ENCODE measurements around the gene KCTD2. TPM values are rescaled to one million over a fixed set of nuclear protein-coding genes. Genes with fewer than 3 reads are reported as not detected.

KCTD2 gene
- total RNA-seq, 1 donor from 2014 or later, result 17.1 TPM

DNA sequence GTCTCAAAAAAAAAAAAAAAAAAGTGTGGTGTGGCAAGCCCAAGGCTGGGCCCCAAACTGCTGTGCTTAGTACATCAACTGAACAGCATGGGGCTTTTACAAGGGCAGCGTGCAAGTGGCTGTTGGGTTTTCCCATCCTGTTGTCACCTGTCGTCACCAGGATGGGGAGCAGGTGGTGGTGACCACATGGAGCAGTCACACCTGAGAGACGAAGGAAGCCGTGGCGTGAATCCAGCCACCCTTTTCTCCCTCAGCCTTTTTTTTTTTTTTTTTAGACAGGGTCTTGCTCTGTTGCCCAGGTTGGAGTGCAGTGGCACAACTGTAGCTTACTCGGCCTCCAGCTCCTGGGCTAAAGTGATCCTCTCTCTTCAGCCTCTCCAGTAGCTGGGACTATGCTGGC, 38.7 kb upstream of the KCTD2 start:
- Histone ChIP-seq H3K36me3 (ENCODE audit: insufficient read depth, low read length) (peaks cover 4% of the 10 kb centered on the region), H3K9me3 (ENCODE audit: insufficient read depth, low read depth, low read length) (no peaks in the 10 kb centered on the region), H3K27ac (ENCODE audit: low read depth, low read length) (no peak overlapping the region), H2AFZ (ENCODE audit: low read depth, low read length) (no peak overlapping the region), H4K20me1 (ENCODE audit: insufficient read depth, low read length) (peaks cover 11% of the 10 kb centered on the region), H3K4me1 (ENCODE audit: insufficient read depth, low read length) (peaks cover 9% of the 10 kb centered on the region), H3K79me2 (ENCODE audit: insufficient read depth, low read length) (peaks cover 6% of the 10 kb centered on the region), H3K9ac (ENCODE audit: low read length) (no peak overlapping the region), H3K4me3 (ENCODE audit: insufficient read depth, low read depth, low read length) (no peak overlapping the region), H3K4me2 (ENCODE audit: low read length) (no peak overlapping the region), H3K27me3 (ENCODE audit: insufficient read depth, low read length) (no peaks in the 10 kb centered on the region)
- Mint-ChIP-seq H3K4me1 (ENCODE audit: low read depth, unreplicated experiment) (peaks cover 5% of the 10 kb centered on the region), H3K27me3 (ENCODE audit: low read depth, unreplicated experiment) (no peaks in the 10 kb centered on the region), H3K27ac (ENCODE audit: unreplicated experiment) (no peak overlapping the region), H3K9me3 (ENCODE audit: unreplicated experiment) (no peaks in the 10 kb centered on the region), H3K36me3 (ENCODE audit: low read depth, unreplicated experiment) (peaks cover 5% of the 10 kb centered on the region), H3K4me3 (ENCODE audit: unreplicated experiment) (no peak overlapping the region)
- no peak for FAIRE-seq
- no peak for DNase-seq (ENCODE audit: low read depth)
- TF ChIP-seq EZH2 (IDR thresholded peaks at IDR 0.05; ENCODE audit: insufficient read depth, low read length), result no peak
- no peak for TF ChIP-seq CTCF (IDR thresholded peaks at IDR 0.05; ENCODE audit: insufficient read depth, low read depth, low read length)

GRCh38 chr17:75009139-75009724, 37.8 kb upstream of the KCTD2 start:
- H4K20me1 ChIP-seq (ENCODE audit: insufficient read depth, low read length), result peaks cover 11% of the 10 kb centered on the region
- H3K79me2 ChIP-seq (ENCODE audit: insufficient read depth, low read length), result peaks cover 12% of the 10 kb centered on the region
- Mint-ChIP-seq H3K36me3 (ENCODE audit: low read depth, unreplicated experiment) (peaks cover 7% of the 10 kb centered on the region), H3K27ac (ENCODE audit: unreplicated experiment) (no peak overlapping the region), H3K9me3 (ENCODE audit: unreplicated experiment) (no peaks in the 10 kb centered on the region), H3K4me1 (ENCODE audit: low read depth, unreplicated experiment) (peaks cover 10% of the 10 kb centered on the region), H3K27me3 (ENCODE audit: low read depth, unreplicated experiment) (no peaks in the 10 kb centered on the region), H3K4me3 (ENCODE audit: unreplicated experiment) (no peak overlapping the region)
- peaks cover 4% of the 10 kb centered on the region for H3K36me3 ChIP-seq (ENCODE audit: insufficient read depth, low read length)
- H3K9ac ChIP-seq (ENCODE audit: low read length), result no peak overlapping the region
- FAIRE-seq (no peak), DNase-seq (ENCODE audit: low read depth) (no peak)
- no peak overlapping the region for H3K4me2 ChIP-seq (ENCODE audit: low read length)
- no peak for TF ChIP-seq CTCF (IDR thresholded peaks at IDR 0.05; ENCODE audit: insufficient read depth, low read depth, low read length)
- TF ChIP-seq EZH2 (IDR thresholded peaks at IDR 0.05; ENCODE audit: insufficient read depth, low read length), result no peak
- H2AFZ ChIP-seq (ENCODE audit: low read depth, low read length), result no peak overlapping the region
- H3K4me3 ChIP-seq (ENCODE audit: insufficient read depth, low read depth, low read length), result no peak overlapping the region
- no peaks in the 10 kb centered on the region for H3K27me3 ChIP-seq (ENCODE audit: insufficient read depth, low read length)
- H3K4me1 ChIP-seq (ENCODE audit: insufficient read depth, low read length), result peaks cover 14% of the 10 kb centered on the region
- no peaks in the 10 kb centered on the region for H3K9me3 ChIP-seq (ENCODE audit: insufficient read depth, low read depth, low read length)
- H3K27ac ChIP-seq (ENCODE audit: low read depth, low read length), result no peak overlapping the region

DNA sequence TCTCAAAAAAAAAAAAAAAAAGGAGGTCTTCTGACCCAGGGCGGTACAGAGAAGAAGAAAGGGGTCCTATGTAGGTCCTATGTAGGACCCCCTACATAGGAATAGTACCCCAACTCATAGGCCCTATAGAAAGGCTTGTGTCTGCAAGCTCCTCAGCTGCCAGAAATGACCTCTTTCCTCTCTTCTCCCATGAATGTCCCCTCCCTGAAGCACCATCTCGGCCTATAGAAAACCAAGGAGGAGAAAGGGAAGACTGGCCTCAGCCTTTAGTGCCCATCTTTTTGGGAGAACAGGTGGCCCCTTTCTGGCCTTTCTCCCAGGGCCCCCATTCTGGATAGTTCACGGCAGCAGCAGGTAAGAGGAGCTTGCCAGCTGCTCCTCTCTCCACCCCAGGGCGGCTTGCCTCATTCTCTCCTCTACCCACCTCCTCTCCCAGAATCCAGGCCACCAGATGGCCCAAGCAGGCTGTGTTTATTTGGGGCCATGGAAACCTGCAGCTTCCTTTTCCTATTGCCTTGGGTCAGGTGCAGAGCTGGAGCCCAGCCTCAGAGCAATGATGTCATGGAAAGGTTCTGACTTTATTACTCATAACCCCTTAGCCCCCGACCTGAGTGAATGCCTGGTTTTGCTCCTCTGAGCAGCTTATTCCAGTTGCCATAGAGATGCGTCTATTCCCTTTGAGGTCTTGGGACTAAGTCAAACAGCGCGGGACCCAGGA, 36.2 kb upstream of the KCTD2 start:
- peak overlapping the region; percentile 77 for H3K27ac ChIP-seq (ENCODE audit: low read depth, low read length)
- DNase-seq (ENCODE audit: low read depth) (peak; percentile 30), FAIRE-seq (no peak)
- peaks cover 2% of the 10 kb centered on the region for H4K20me1 ChIP-seq (ENCODE audit: insufficient read depth, low read length)
- no peaks in the 10 kb centered on the region for H3K36me3 ChIP-seq (ENCODE audit: insufficient read depth, low read length)
- H3K4me3 ChIP-seq (ENCODE audit: insufficient read depth, low read depth, low read length), result no peak overlapping the region
- Mint-ChIP-seq H3K27ac (ENCODE audit: unreplicated experiment) (peak overlapping the region; percentile 94), H3K27me3 (ENCODE audit: low read depth, unreplicated experiment) (no peaks in the 10 kb centered on the region), H3K36me3 (ENCODE audit: low read depth, unreplicated experiment) (peaks cover 4% of the 10 kb centered on the region), H3K4me1 (ENCODE audit: low read depth, unreplicated experiment) (peaks cover 10% of the 10 kb centered on the region), H3K9me3 (ENCODE audit: unreplicated experiment) (no peaks in the 10 kb centered on the region), H3K4me3 (ENCODE audit: unreplicated experiment) (peak overlapping the region; percentile 62)
- H3K9me3 ChIP-seq (ENCODE audit: insufficient read depth, low read depth, low read length), result no peaks in the 10 kb centered on the region
- no peak overlapping the region for H3K4me2 ChIP-seq (ENCODE audit: low read length)
- H3K4me1 ChIP-seq (ENCODE audit: insufficient read depth, low read length), result peaks cover 14% of the 10 kb centered on the region
- peaks cover 23% of the 10 kb centered on the region for H3K79me2 ChIP-seq (ENCODE audit: insufficient read depth, low read length)
- H2AFZ ChIP-seq (ENCODE audit: low read depth, low read length), result no peak overlapping the region
- H3K9ac ChIP-seq (ENCODE audit: low read length), result no peak overlapping the region
- H3K27me3 ChIP-seq (ENCODE audit: insufficient read depth, low read length), result no peaks in the 10 kb centered on the region
- TF ChIP-seq CTCF (IDR thresholded peaks at IDR 0.05; ENCODE audit: insufficient read depth, low read depth, low read length) (no peak), EZH2 (IDR thresholded peaks at IDR 0.05; ENCODE audit: insufficient read depth, low read length) (no peak)
